Stimulated activated CD4-positive, alpha-beta T cell treated with anti-CD3 and anti-CD28 coated beads, Interleukin-1b, Interleukin-23, amount 100 ng/mL, for 24 hours (primary cell): ENCODE data around the gene JHY.
A peak's percentile ranks its signal among the peaks of the same experiment; 100 is the strongest.

ENCODE experiments used
- DNase-seq, 4 experiments: peaks; one replicate each; pipeline ENCODE4 v3.0.0-alpha.2; 2020; ENCODE audit warnings: low read depth in 4 of 4, low spot score in 1 of 4

JHY gene

DNA sequence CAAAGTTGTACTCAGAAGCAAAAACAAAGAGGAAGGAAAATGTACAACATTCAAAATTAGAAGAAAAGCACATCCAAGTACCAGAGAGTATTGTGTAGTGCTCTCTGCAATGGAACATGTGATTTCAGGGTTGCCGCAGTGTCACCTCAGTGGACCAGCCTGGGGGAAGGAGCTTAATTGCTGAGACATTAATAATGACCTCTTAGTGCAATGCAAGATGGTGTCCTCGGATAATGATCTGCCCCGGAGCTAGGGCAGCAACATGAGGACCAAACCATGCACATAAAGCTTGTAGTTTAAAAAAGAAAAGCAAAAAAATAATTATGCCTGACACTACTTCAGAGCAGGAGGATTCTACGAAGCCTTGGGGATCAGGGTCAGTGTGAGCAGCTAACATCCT, 11.3 kb upstream of the JHY start:
- no peak for DNase-seq

GRCh38 chr11:122872046-122872445, 10.5 kb upstream of the JHY start:
- DNase-seq = no peak

GRCh38 chr11:122874991-122875390, 7.6 kb upstream of the JHY start:
- no peak for DNase-seq

DNA sequence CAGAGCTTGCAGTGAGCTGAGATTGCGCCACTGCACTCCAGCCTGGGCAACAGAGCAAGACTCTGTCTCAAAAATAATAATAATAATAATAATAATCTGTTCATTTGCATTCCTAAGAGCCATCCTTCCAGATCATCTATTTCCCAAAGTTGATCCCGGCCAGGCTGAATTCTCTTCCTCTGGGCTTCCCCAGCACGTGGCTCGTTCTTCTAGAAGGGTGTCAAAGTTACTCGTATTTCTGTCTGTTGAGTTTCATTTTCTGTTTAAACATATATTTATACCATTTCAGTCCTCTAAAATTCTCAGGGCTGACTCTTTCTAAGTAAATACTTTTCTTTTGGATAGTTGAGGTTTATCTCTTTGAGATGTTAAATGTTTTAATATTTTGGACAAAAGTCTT, 4.8 kb upstream of the JHY start:
- DNase-seq = no peak

DNA sequence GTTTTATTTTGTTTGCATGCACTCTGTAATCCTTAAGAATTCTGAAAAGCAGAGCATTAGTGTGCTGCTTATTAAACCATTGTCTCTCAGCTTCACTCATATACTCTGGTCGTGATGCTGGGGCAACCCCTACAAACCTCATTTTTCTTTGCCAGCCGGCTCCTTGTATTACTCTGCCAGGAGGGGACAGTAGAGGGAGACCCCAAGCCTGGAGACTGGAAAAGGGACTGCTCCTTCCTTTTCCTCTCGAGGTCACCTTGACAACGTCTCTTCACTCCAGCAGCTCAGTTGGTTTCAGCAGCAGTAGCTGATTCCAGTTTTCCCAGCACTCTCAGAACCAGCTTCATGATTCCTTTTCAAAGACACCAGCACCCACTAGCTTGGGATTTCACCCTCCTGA, 2.8 kb upstream of the JHY start:
- DNase-seq = no peak

DNA sequence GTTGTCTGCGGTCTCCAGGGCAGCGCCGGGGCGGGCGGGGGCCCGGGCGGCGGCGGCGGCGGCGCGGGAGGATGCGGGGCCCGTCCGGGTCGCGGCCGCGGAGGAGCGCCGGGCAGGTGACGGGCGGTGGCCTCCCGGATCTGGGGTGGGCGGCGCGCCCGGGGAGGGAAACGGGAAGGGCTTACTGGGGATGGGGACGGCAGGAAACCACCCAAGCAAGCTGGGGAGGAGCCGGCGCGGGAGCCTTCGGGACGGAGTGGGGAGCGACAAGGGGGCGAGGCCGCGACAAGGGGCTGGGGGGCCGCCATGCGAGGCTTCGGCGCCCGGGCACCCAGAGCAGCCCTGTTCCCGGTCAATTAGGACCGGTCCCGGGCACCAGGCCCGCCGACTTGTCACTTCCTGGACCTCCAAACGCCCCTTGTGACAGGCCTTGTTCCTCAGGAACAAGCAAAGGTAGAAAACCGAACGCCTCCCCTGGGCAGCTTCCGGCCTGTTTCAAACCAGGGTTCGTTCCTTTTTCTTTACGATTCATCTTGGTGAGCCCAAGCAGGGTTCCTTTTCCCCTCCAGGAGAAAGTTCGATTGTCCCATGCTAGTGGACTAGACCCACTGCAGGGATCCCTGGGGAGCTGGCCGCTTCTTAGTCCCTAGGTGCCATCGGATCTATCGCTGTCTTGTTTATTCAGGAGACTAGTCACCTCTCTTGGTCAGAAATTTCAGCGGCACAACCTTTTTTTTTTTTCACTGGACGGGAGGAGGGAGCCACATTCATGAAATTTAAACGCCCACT, 492 bp downstream of the JHY start:
- peak in 3 of 4 experiments; percentile 2 to 42 (median 18) for DNase-seq

- no peak for DNase-seq
Measured at GRCh38 chr11:122883646-122883979, 1.1 kb downstream of the JHY start.

- DNase-seq = no peak
Measured at GRCh38 chr11:122888162-122888561, 5.6 kb downstream of the JHY start.

GRCh38 chr11:122893131-122893530, 10.6 kb downstream of the JHY start:
- DNase-seq = no peak

DNA sequence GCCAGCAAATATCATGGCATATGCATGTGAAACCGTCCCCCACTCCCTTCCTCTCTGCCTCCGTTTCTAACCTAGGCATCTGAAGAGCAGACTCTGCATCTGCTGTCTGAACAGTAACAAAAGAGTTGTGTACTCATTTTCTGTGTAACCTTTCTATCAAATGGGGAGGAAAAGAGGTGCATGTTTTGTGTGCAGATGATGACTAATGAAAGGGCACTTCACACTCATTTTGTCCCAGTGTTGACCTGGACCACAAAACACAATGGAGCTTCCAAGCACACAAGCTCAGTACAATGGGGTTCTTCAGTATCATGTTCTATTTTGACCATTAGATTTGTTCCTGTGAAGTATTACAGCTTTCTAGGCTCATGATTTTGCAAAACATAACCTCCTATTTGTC, 13.0 kb downstream of the JHY start:
- no peak for DNase-seq

GRCh38 chr11:122897606-122898210, 15.1 kb downstream of the JHY start:
- DNase-seq = no peak

DNA sequence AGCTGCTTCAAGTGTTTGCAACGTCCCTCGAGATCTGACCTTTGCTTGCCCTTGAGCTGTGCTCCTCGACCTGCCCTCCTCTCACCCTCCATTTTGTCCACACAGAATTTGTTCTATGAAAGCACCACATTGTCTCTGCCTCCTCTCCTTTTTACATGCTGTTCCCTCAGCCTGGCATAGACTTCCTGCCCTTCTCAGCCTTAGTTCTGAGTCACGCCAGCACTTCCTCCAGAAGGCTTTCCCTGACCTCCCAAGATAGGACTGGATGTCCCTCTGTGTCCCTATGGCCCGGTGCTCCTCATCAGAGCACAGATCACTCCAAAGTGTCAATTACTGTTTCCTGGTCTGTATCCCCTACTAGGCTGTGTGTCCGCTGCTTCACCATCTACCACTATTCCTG, 16.2 kb downstream of the JHY start:
- no peak for DNase-seq

- DNase-seq = no peak
Measured at GRCh38 chr11:122900587-122901202, 18.1 kb downstream of the JHY start.

DNA sequence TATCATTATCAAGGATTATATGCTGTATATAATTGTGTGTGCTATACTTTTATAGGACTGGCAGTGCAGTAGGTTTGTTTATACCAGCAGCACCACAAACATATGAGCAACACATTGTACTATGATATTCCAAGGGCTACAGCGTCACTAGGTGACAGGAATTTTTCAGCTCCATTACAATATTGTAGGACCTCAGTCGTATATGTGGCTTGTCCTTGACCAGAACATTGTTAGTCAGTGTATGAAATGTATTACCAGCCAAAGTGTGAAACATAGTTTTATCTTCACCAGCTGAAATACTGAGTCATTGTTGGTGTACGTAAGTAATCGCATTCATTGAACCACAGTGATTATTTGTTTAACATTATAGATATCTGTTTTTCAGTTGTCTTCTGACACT, 20.4 kb downstream of the JHY start:
- DNase-seq = no peak

DNA sequence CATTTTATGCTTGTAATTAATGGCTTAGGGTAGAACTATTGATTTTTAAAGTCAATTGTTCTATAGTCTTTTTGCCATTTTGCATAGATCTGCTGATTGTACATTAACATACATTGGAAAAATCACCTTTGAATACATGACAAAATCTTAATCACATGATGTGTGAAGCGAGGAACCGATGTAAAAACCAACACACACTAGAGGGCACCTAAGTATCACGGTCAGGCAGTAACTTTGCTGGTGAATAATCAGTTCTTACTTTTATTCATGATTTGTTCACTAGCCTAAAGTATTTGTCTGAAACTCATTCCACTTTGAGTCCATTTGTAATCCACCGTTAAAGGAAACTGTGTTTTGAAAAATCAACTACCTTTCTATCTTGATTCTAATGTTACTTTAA, 28.2 kb downstream of the JHY start:
- DNase-seq = no peak

GRCh38 chr11:122917311-122917710, 34.8 kb downstream of the JHY start:
- DNase-seq = no peak

GRCh38 chr11:122918734-122919133, 36.2 kb downstream of the JHY start:
- no peak for DNase-seq

DNA sequence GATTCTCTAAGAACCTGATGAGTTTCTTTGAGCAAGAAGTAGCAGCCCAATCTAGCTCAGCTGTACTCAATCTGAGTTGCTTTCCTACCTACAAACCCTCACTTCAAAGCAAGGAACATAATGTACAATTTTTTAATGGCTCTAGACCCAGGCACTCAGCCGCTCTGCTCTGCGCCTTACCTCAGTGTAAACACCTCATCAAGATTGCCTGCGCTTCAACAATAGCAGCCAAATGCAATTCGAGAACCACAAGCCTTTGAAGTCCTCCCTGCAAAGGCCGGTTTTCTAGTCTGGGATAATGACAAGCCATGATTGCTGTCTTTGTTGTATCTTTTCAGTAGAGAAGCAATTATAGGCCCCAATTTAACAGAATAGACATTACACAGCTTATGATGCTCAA, 38.0 kb downstream of the JHY start:
- no peak for DNase-seq

- DNase-seq = no peak
Measured at GRCh38 chr11:122922893-122923292, 40.3 kb downstream of the JHY start.

GRCh38 chr11:122923302-122923701, 40.7 kb downstream of the JHY start:
- DNase-seq = no peak

DNA sequence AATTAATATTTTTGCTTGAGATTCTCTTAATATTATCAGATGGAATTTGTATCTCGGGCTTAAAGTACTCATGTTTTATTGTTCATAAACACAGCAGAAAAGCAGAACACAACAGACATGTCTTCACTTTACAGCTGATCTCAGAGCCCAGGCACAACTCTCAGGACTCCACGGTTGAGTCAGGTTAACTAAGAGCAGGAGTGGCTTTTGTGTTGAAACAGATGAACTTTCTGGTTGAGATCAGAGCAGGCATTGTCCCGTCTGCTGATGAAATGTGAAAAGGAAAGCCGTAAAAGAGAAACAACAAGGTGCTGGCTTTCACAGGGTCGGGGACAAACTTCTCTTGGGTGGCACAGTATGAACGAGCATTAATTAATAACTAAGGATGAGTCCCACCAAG, 49.0 kb downstream of the JHY start:
- no peak for DNase-seq

GRCh38 chr11:122933416-122933815, 50.9 kb downstream of the JHY start:
- no peak for DNase-seq

DNA sequence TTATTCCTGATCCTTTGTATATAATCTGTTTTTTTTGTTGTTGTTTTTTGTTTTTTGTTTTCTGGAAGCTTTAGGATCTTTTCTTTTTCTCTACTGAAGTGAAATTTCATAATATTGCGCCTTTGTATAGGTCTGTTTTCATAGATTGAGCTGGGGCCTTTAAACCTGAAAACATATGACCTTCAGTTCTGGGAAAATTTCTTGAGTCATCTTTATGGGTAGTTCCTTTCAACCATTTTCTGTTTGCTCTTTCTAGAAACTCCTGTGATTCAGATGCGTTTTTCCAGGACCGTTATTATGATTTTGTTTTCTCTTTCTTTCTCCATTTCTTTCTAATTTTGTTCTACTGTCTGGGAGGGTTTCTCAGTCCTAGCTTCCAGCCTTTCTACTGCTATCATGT, 55.4 kb downstream of the JHY start:
- DNase-seq = no peak
